Measurements from ENCODE around the gene SPTBN2.

Gene SPTBN2

DNA sequence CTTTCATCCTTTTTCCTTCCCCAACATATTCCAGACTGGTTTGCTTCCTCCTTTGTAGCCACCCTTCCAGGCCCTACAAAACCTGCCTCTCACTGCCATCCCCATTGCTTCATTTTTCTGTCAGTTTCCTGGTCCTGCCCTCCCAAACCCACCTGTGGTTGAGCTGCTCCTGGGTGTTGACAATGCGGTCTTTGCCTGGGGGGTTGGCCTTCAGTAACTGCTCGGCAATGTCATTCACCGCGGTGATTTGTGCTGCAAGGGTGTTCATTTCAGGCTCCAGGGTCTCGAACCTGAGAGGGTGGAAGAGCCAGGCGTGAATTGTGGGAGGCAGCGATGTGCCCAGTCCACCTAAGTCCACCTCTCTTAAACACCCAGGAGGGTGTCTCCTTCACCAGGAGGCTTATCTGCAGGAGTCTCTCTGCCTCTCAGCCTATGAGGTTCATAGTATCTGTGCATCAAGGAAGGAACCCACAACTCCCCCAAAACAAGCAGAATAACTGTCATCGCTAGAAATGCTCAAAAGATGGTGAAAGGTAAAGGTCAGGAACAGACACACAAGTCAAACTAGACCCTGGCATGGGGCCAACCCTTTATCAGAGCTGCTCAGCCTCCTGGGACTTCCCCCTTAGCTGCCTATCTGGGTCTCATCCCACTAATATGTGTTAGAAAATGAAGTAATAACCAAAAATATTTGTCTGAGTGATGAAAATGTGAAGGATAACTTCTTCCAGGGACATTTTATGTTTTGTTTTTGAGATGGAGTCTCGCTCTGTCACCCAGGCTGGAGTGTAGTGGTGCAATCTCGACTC, 27.4 kb downstream of the SPTBN2 start:
- no peak for DNase-seq

DNA sequence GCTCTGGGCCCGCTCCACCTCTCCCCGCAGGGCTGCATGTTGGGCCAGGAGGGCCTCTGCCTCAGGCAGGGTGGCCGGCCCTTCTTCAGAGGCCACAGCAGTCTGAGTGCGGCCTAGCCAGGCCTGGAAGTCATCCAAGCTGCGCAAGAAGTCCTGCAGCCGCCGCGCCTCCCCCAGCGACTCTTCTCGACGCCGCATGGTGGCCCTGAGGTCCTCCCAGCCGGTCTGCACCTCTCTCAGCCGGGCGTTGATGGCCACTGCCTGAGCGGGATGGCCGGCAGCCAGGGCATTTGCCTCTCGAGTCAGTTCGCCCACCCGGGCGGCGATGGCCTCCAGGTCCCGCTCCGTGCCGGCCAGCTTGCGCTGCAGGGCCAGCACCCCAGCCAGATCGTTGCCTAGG, 28.3 kb downstream of the SPTBN2 start:
- DNase-seq, result no peak

DNA sequence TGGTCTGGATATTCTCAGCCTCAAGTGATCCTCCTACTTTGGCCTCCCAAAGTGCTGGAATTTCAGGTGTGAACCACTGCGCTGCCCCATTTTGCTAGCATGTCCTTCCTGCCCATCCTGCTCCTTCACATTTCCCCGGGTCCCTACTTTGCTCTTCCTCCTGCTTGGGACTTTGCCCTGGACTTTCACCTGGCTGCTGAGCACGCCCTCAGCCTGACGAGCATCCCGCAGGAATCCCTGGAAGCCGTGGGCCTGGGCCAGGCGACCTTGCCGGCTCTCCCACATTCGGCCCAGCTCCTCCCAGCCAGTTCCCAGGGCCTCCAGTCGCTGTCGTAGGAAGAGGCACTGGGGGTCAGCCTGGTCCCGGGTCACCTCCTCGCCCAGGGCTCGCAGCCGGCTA, 28.7 kb downstream of the SPTBN2 start:
- DNase-seq, result no peak

DNA sequence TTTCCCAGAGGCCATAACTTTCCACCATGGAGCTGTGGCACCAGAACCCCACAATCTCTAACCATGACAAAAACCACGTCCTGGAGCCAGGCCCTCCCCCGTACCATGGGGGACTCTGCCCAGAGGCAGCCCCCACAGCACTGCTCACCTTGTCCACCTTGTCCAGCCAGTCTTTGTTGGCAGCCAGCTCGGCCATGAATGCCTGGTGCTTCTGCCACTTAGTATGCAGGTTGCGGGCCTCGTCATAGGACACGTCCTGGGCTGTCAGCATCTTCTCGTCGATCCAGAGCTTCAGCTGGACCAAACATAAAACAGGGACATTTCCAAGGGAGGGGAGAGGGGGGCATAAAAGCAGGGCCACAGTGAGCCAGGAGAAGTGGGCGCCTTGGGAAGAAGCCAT, 30.5 kb downstream of the SPTBN2 start:
- DNase-seq, result no peak

DNA sequence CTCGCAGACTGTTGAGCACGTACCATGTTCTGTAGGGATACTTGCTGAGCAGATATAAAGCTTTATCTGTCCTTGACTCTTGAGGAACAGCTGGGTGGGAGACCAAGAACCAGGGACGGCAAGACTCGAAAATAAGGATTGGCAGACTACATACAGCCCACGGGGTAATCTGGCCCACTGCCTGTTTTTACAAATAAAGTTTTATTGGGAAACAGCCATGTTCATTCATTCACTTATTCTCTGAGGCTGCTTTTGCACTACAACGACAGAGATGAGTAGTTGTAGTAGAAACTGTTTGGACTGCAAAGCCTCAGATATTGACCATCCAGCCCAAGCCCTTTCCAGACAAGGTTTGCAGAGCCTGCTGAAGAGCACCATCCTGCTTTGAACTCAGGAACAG, 31.0 kb downstream of the SPTBN2 start:
- no peak for DNase-seq

DNA sequence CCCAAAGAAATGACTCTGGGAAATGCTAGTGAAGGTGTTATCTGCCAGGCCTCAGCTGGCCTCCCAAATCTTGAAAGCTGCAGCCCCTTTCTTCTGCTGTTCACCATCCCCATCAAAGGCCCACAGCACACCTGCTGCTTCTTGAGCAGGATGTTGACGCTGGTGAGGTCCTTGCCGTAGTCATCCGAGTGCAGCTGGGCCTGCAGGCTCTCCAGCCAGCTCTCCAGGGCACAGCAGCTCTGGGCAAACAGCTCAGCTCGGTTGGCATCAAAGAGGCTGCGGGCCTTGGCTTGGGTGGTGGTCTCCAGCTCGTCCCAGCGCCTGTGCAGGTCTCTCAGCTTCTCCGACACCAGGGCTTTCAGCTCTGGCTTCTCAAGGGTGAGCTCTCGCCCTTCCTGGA, 32.9 kb downstream of the SPTBN2 start:
- no peak for DNase-seq

DNA sequence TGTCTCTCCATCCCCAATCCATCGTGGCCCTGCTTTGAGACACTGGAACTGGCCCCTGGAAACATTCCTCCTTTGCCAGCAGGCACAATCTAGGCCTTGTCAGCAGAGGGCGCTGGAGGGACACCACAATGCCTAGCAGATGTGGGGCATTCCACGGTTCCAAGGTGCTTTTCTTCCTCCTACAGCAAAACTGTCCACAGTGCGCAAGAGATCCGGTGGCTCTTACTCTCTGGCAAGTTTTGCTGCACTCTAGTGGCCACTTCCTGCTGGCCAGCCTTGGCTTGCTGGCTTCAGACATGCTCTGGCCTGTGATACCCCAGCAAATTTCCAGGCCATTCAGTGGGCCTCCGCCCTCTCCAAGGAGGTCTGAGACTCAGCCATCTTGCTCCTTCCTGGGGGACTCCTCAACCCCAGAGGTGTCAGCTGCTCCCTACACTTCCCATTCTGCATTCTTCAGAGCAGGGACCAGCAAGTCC, 34.2 kb downstream of the SPTBN2 start:
- peak; percentile 95 for DNase-seq

DNA sequence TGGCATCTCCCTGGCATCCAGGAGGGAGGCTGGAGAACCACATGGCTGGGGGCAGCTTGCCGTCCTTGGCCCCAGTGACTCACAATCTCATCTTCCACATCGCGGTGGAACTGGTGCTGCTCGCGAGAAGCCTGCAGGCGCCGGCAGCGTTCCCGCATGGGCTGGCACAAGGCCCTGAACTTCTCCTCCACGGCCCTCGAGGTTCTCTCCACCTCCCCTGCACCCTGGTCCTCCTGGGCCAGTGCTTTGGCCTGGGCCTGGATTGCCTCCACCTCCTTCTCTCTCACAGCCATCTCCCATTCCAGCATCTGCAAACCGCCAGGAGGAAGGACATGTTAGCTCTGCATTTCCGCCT, 35.0 kb downstream of the SPTBN2 start:
- DNase-seq, result no peak

DNA sequence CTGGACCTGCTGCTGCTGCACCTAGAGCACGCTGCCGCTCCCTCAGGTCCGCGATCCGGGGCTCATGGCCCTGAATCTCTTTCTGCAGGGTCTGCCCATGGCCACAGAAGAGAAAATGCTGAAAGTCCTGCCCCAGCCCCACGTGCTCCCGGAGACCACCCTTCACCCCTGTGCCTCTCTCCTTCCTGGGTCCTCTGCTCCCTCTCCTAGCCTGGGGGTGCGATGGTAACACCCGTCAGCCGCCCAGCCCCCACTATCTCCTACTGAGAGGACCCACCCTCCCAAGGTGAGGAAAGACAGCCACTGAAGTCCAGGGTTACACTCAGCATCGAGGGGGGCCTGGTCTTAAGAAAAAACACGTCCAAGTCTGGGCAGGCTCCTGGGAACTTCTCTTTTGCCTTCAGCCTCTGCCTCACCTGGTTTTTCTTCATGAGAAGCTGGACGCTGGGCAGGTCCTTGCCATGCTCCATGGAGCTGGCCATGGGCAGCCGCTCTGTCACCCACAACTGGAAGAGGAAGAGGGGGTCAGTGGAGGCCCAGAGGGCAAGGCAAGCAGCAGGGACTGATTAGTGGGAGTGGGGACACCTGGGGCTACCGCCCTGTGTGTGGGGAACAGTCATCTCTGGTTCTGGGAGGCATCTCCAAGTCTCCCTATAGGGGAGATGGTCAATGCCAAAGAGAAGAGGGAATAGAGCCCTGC, 35.5 kb downstream of the SPTBN2 start:
- no peak for DNase-seq

DNA sequence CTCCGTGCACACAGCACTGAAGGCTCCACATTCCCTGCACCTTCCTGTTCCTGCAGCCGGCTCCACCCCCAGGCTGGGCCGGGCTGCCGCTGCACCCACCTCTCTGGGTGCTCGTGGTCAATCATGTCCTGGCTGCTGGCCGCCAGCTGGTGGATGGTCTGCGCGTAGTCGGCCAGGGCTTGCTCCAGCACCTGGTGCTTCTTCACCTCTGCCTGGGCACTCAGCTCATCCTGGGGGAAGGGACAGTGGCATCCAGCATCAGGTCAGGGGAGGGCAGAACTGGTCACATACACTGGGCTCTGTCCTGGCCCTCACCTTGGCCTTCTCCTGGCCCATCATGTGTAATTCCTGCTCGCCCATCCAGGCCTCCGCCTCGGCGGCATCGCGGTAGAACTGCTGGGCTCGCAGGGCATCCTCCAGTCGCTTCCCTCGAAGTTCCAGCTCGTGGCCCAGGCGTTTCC, 36.1 kb downstream of the SPTBN2 start:
- DNase-seq, result no peak

DNA sequence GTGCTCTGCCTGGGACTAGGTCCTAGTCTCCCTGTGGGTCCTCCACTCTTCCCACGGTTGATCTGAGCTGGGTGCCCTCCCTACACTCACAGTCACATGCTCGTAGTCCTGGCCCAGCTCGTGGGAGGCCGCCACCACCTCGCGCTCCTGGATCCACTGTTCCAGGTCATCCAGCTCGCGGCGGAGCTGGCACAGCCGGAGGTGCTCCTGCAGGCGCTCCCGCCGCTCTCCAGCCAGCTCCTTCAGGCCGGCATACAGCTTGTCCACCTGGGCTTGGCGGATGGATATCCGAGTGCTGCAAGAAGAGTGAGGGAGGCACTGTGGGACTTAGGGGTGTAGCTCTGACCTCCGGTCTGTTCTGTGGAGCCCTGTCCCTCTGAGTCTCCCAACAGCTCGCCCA, 36.6 kb downstream of the SPTBN2 start:
- no peak for DNase-seq

DNA sequence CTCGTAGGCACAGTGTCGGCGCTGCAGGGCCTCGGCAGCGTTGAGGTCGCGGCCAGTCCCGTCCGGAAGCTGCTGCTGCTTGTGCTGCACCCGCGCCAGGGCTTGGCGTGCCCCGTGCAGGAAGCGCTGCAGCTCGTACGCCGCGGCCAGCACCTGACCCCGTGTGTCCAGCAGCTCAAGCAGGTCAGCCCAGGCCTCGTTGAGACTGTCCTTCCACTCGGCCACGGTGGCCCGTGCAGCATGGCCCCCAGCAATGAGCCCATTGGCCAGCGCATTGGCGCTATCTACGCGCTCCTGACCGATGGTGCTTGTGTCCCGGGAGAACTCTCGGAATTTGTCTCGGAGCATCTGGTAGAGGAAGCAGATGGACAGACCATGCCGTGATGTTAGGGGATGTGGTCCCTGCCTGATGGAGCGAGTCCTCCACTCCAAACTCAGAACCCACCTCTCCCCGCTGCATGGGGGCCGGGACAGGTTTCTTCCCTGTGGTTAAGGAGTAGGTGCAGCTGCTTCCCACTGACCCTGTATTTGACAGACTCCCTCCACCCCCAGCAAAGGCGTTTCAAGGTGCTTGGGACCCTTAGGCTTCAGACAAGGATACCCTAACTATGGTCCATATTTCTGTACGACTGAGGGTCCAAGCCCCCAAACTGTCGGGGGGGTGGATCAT, 37.6 kb downstream of the SPTBN2 start:
- no peak for DNase-seq

DNA sequence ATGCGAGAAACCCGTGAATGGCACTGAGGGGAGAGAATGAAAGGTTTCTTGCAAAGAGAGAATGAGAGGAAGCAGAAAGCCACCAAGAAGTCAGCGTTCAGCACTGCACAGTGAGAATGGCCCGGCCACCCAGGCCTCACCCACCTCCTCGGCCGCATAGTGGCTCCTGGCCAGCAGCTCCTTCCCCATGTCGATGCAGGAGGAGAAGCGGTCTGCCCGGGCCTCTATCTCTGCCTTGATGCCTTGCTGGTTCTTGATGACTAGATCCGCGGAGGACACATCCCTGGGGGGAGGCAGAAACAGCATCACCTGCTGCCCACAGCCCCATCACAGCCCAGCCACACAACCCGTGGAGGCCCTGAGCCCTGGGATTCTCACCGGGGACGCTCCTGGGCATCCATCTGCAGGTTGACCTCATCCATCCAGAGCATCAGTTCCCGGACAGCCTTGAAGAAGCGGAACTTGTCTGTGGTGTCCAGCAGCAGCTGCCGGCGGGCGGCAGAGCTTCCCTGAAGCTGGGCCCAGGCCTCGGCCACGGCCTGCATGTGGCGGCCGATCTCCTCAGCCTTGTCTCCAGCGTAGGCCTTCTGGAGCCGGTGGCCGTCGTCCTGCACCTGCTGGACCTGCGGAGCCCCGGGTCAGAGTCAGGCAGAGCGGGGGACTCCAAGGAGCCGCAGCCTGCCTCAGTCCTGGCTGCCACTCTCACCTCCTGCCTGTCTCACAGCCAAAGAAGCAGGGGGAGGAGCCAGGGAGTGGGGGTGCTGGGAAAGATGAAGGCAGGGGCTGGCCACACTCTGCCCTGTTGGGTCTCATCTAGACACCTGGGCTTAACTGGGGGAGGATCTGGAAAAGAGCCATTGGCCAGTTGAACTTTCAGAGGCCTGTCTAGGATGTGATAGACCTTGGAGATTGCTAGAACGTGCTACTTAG, 39.1 kb downstream of the SPTBN2 start:
- no peak for DNase-seq

DNA sequence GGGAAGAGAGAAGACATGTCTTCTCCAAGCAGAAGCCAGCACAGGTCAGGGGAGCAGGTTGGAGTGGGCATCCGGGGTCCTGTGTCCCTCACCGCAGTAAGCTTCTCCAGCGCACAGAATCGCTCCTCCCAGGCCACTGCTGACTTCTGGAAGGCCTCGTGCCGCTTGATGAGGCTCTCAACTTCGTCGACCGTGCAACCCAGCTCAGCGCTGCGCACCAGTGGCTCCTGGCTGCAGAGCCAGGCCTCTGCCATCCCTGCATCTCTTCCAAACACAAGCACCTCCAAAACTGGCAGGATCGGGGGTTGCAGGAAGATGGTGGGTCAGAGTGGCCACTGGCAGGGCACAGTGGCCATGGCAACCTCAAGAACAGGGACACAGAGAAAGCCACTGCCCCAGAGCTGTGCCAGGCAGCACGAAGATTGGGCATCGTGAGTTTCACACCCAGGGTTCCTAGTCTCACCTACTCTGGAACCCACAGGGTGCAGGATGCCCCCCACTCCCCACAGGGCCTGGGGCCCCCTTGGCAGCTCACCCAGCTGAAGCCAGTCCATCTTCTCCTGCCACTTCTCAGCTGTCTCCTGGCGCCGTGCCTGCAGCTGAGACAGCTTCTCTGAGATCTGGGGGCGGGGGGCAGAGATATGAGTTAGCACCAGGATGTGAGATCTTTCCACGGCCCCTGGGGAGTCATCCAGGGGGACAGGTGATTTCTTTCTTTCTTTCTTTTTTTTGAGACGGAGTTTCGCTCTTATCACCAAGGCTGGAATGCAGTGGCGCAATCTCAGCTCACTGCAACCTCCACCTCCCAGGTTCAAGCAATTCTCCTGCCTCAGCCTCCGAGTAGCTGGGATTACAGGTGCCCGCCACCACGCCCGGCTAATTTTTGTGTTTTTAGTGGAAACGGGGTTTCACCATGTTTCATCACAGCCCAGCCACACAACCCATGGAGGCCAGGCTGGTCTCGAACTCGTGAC, 40.2 kb downstream of the SPTBN2 start:
- no peak for DNase-seq

DNA sequence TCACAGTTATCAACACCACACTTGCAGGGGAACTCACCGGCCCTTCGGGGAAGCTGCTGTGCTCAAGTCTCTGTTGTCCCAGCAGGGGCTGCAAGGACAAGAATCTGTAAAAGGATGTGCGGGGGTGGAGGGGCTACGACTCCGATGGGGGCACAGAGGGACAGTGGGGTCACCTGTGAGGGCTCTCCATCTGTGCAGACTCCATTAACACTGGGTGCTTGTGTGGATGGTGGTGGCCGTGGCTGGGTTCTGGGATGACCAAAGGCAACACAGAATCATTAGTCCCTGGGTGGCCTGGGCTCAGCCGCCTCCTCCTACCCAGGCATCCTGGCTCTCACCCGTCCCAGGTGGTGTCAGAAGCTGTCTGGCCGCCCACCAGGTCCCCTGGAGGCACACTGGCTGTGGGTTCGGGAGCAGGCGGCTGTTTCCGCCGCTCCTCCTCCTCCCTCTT, 41.2 kb downstream of the SPTBN2 start:
- DNase-seq, result no peak

DNA sequence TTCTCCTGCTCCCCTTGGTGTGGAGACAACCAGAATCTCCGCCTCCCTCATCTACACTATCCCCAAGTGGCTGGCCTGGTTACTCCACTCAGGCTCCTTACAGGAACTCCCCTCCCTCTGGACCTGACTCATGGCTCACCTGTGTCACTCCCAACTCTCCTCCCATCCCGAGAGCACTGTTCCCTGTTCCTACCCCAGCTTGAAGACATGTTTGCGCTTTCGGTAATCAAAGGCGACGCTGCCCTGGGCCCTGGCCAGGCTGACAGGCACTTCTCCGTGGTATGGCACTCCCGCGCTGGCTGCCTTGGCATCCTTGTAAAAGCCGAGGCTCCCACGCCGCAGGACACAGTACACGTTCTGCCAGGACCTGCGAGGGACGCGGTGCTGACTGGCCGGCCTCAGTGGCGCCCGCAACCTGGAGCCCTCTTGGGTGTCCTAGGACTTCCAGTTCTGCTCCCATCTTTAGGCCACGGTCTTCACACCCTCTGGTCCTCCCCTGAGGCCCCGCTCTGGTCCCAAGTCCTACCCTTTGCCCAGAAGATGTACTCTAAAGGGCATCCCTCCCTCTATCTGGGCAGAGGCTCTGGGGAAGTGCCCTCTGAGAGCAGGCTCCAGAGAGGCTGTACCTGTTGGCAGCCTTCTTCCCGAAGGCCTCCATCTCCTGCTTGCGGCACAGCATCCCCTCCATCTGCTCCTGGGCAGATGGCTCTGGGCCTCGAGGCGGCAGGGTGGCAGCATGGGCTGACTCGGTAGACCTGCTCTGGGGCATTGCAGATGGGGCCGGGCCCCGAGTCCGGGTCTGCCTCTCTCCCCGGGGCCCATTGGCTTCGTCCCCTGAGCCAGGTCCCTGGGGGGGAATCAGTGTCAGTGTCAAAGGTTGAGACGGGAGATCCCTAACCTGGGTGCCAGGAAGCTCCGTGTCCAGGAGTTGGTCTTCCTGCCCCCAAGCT, 41.9 kb downstream of the SPTBN2 start:
- DNase-seq, result no peak

DNA sequence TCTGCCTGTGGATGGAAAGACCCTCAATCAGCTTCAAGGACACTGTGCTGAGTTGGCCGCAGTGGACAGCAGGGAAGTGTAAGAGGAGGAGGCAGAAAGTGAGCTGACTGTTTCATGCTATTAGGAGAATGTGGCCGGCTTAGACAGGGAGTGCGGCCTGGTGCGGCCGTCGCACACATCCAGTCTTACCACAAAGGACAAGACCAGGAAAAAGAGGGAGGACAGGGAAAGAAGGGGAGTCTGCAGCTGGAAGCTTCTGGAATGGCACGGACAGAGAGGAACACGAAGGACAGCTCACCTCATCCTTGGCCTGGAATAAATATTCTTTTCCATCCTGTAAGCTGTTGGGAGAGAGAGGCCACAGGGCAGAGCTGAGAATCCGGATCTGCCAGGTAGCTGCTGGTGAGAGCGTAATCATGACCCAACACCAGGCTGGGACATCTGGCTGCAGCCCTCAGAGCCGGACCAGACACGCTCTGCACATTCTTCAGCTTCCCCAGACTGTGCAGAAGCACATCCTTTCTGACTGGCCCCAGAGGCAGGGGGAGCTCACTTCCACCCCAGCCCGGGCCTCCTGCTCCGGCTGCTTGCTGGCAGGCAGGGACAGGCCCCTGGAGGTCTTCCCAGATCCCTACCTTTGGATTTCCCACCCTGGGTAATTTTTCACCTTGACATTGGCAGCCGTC, 42.8 kb downstream of the SPTBN2 start:
- DNase-seq, result no peak

DNA sequence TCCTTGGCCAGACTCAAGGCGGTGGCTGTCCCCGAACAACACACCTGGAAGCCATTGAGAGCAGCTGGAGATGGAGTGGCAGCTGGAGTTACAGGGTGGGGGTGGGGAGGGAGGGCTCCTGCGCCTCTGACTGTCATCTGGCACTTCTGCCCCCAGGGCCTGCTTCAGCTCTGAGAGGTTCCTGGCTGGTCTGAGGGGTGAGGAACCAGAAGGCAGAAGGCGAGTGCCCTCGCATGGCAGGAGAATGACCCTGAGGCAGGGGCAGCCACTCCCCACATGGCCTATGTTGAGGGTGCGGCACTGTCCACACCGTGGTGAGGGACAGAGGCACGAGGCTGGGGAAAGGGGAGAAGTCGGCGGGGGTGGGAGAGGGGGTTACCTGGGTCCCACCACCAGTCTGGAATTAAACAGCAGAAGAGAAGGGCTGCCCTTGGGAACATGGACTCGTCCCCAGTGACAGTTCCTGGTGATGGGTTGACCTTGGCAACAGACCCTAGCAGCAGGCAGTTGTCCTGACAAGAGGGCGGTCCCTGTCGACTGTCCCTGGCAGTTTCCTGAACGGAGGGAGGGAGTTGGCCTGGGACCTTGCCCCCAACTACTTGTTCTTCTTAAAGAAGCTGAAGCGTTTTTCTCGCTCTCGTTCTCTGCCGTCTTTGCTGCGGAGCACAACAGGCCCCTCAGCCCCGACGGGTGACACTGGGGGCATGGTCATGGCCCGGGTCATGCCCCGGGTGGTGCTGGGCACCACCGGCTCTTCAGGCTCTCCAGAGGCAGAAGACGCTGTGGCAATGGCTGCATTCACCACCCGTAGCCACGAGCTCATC, 43.5 kb downstream of the SPTBN2 start:
- no peak for DNase-seq

DNA sequence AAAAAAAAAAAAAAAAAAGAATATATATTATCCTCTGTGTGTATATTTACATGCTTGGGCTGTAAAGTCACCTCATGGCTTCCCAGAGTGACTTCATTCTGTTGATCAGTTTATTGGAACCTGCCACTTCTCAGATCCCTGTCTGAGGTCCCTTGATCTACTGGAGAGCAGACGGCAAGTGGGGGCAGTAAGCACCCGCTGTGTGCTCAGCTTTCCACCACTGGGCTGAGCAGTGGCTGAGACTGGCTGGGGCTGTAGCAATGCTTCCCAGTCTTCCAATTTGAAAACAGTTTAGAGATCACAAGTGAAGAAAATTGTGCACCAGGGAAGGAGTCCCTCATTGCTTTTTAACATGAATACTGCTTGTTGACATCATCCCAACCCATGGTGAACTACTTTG, 44.4 kb downstream of the SPTBN2 start:
- DNase-seq, result no peak

Data from eye (tissue), 1 donor.